B cell (primary cell): Measurements from ENCODE around the gene SASH1. TPM values are rescaled to one million over a fixed set of nuclear protein-coding genes. Genes with fewer than 3 reads are reported as not detected.

Experiments used
- ATAC-seq: fragments of 200-7000 bp; cut with Tn5 transposase; one replicate; pipeline ENCODE4 v1.10.0; 2021; ENCODE audit warnings: low read depth, mild to moderate bottlenecking, moderate number of reproducible peaks, moderate library complexity
- CTCF ChIA-PET: fragments of 350-600 bp; sonication (Branson Sonifier 250); formaldehyde crosslinking; loops from one replicate; lab custom pipeline; 2021; ENCODE audit warnings: antibody characterized with exemption, inconsistent platforms; lab: Charles Lee
- POLR2A ChIA-PET: fragments of 350-600 bp; sonication (Branson Sonifier 250); formaldehyde crosslinking; loops from one replicate; lab custom pipeline; 2021; ENCODE audit warnings: antibody characterized with exemption; lab: Charles Lee
- DNase-seq: peaks from one replicate; pipeline ENCODE4 v3.0.0; 2013
- H2AFZ ChIP-seq: 2 replicates; pipeline ENCODE4 v1.6.1; 2012; ENCODE audit warnings: mild to moderate bottlenecking, low read depth, low read length; ENCODE audit not compliant: insufficient read depth, poor library complexity, severe bottlenecking
- H3K27ac ChIP-seq, 2 donors: 1 replicate in 1 of 2; 2 replicates in 1 of 2; pipeline ENCODE4 v1.5.1; 2012 to 2013; ENCODE audit warnings: low read length in 2 of 2, mild to moderate bottlenecking in 2 of 2, moderate library complexity in 1 of 2
- H3K27me3 ChIP-seq, 4 experiments: fragments of 200-600 bp in 1 of 4; sonication (generic) in 1 of 4; replicated peaks in 1 of 4; 1 replicate in 2 of 4; 2 replicates in 2 of 4; pipeline versions ENCODE4 v1.6.1 to v1.7.0; 2013 to 2016; ENCODE audit warnings: low read length in 3 of 4, mild to moderate bottlenecking in 2 of 4, mixed read lengths in 1 of 4, moderate library complexity in 1 of 4; ENCODE audit not compliant: insufficient read depth in 4 of 4, control insufficient read depth in 3 of 4; ENCODE audit errors: control extremely low read depth in 1 of 4
- H3K36me3 ChIP-seq, 2 experiments: replicated peaks in 1 of 2; 1 replicate in 1 of 2; 2 replicates in 1 of 2; pipeline versions ENCODE4 v1.6.1 to v1.7.1; 2013; ENCODE audit warnings: low read length in 1 of 2; ENCODE audit not compliant: insufficient read depth in 2 of 2, control insufficient read depth in 1 of 2; ENCODE audit errors: control extremely low read depth in 1 of 2, extremely low read depth in 1 of 2
- H3K4me1 ChIP-seq, 2 donors: fragments of 200-600 bp in 1 of 2; sonication (generic) in 1 of 2; 1 replicate in 1 of 2; 2 replicates in 1 of 2; pipeline versions ENCODE4 v1.5.1 to v1.6.1; 2013 to 2017; ENCODE audit warnings: low read length in 2 of 2; ENCODE audit not compliant: control insufficient read depth in 2 of 2, insufficient read depth in 2 of 2
- H3K4me2 ChIP-seq: replicated peaks from 2 replicates; pipeline ENCODE3; 2012; ENCODE audit warnings: mild to moderate bottlenecking, low read depth, low read length; ENCODE audit not compliant: poor library complexity, severe bottlenecking
- H3K4me3 ChIP-seq, 5 experiments: fragments of 200-600 bp in 1 of 5; sonication (generic) in 1 of 5; 1 replicate in 3 of 5; 2 replicates in 2 of 5; pipeline versions ENCODE4 v1.5.1 to v1.7.0; 2011 to 2016; ENCODE audit warnings: low read length in 4 of 5, mild to moderate bottlenecking in 4 of 5, low read depth in 2 of 5, control low read depth in 1 of 5, moderate library complexity in 1 of 5; ENCODE audit not compliant: insufficient read depth in 1 of 5; ENCODE audit errors: control extremely low read depth in 1 of 5, extremely low read depth in 1 of 5
- H3K79me2 ChIP-seq: fragments of 200-600 bp; sonication (generic); one replicate; pipeline ENCODE4 v1.6.0; 2016; ENCODE audit warnings: low read length; ENCODE audit not compliant: control insufficient read depth, insufficient read depth
- H3K9ac ChIP-seq: fragments of 200-600 bp; sonication (generic); 2 replicates; pipeline ENCODE4 v1.6.1; 2017; ENCODE audit warnings: mild to moderate bottlenecking, low read length, moderate library complexity
- H3K9me3 ChIP-seq, 3 donors: one replicate each; pipeline versions ENCODE4 v1.6.1 to v1.7.1; 2013; ENCODE audit warnings: low read length in 2 of 3; ENCODE audit not compliant: control insufficient read depth in 2 of 3, insufficient read depth in 1 of 3; ENCODE audit errors: control extremely low read depth in 1 of 3
- H4K20me1 ChIP-seq: 2 replicates; pipeline ENCODE4 v1.6.0; 2012; ENCODE audit warnings: mild to moderate bottlenecking, low read length; ENCODE audit not compliant: insufficient read depth, control insufficient read depth, poor library complexity, severe bottlenecking
- H3K27ac Mint-ChIP-seq: one replicate; pipeline ENCODE4 v1.8.0; 2021; ENCODE audit warnings: mixed read lengths
- H3K27me3 Mint-ChIP-seq: one replicate; pipeline ENCODE4 v1.8.0; 2021; ENCODE audit warnings: mixed read lengths
- H3K4me1 Mint-ChIP-seq: one replicate; pipeline ENCODE4 v1.8.0; 2021; ENCODE audit warnings: mixed read lengths
- H3K4me3 Mint-ChIP-seq: one replicate; pipeline ENCODE4 v1.8.0; 2021; ENCODE audit warnings: mixed read lengths
- H3K9me3 Mint-ChIP-seq: one replicate; pipeline ENCODE4 v1.8.0; 2022; ENCODE audit warnings: mixed read lengths; ENCODE audit not compliant: insufficient read depth
- CTCF ChIP-seq: fragments of 200-600 bp; IDR thresholded peaks from one replicate; pipeline ENCODE4 v1.8.0; 2022; ENCODE audit warnings: antibody characterized with exemption, mild to moderate bottlenecking
- EZH2 ChIP-seq: IDR thresholded peaks from 2 replicates; pipeline ENCODE4 v1.6.1; 2012; ENCODE audit warnings: borderline replicate concordance, low read depth, mild to moderate bottlenecking, moderate library complexity, low read length; ENCODE audit not compliant: insufficient read depth, poor library complexity, severe bottlenecking
- WGBS: methylation state at CpG from one replicate; pipeline ENCODE4 v1.1.5; 2013; ENCODE audit warnings: missing lambda C conversion rate; ENCODE audit not compliant: insufficient coverage; 5-methylcytosine and 5-hydroxymethylcytosine counted together
- intact Hi-C: fragments of 100-400 bp; cut with micrococcal nuclease; formaldehyde crosslinking; loops from one replicate; pipeline ENCODE4 v1.10.0; 2022
- polyA plus RNA-seq: library from polyadenylated mRNA; depleted of rRNA; stranded (reverse); fragments of >200 nt; gene quantifications from 2 replicates; pipeline ENCODE4 v1.2.3, GENCODE V29; 2012
- total RNA-seq, 2 donors: library from RNA; stranded (reverse); fragments of 120-200 nt in 1 of 2; gene quantifications; 1 replicate in 1 of 2; 2 replicates in 1 of 2; pipeline versions ENCODE4 v1.2.3 to v1.2.4, GENCODE V29; 2013 to 2022

The SASH1 gene
- total and polyA plus RNA-seq, 2 donors (not counting 1 experiment from before 2014, with no cell fraction given): 0.01 to 0.07 TPM

GRCh38 chr6:148593130-148593812 is 250.6 kb downstream of the SASH1 start:
- no peaks in the 10 kb centered on the region for H3K36me3 ChIP-seq

More at GRCh38 chr6:148593130-148593812, 250.6 kb downstream of the SASH1 start:
- no peaks in the 10 kb centered on the region for H4K20me1 ChIP-seq
- H3K9me3 Mint-ChIP-seq: no peaks in the 10 kb centered on the region
- ChIA-PET POLR2A (no interaction called here), CTCF (no interaction called here)
- H2AFZ ChIP-seq: no peak overlapping the region
- H3K9me3 ChIP-seq: peaks cover 0 to 4% (median 3%) of the 10 kb centered on the region in 3 donors
- ATAC-seq (no peak), DNase-seq (no peak)
- H3K4me1 Mint-ChIP-seq: peaks cover 4% of the 10 kb centered on the region
- H3K27me3 ChIP-seq: no peaks in the 10 kb centered on the region
- H3K27me3 Mint-ChIP-seq: no peaks in the 10 kb centered on the region
- no peaks in the 10 kb centered on the region for H3K79me2 ChIP-seq
- no peak overlapping the region for H3K27ac Mint-ChIP-seq
- H3K4me1 ChIP-seq: peaks cover 0 to 4% of the 10 kb centered on the region in 2 donors
- no peak overlapping the region for H3K27ac ChIP-seq
- H3K9ac ChIP-seq: no peak overlapping the region
- H3K4me3 Mint-ChIP-seq: no peak overlapping the region
- TF ChIP-seq CTCF (no peak), EZH2 (no peak)
- H3K4me2 ChIP-seq: no peak overlapping the region
- intact Hi-C loops: no loop called here
- WGBS: 84% methylated on average over 7 of the region's 16 CpGs
- no peak overlapping the region for H3K4me3 ChIP-seq
